MM.1S (cell line): ENCODE results near the gene MGA.

Source experiments
- DNase-seq: peaks from one replicate; pipeline ENCODE4 v3.0.0-alpha.2; 2015
- H2AFZ ChIP-seq: fragments of 300-600 bp; sonication (generic); 2 replicates; pipeline ENCODE4 v1.6.0; 2016; ENCODE audit warnings: antibody characterized with exemption, low read length
- H3F3A ChIP-seq: fragments of 300-600 bp; sonication (generic); 2 replicates; pipeline ENCODE4 v1.6.1; 2016; ENCODE audit warnings: mild to moderate bottlenecking, antibody characterized with exemption, low read length, moderate library complexity, mixed read lengths; ENCODE audit not compliant: insufficient read depth
- H3K27ac ChIP-seq: fragments of 300-600 bp; sonication (generic); 2 replicates; pipeline ENCODE4 v1.5.1; 2016; ENCODE audit warnings: mild to moderate bottlenecking, low read length
- H3K27me3 ChIP-seq: fragments of 300-600 bp; sonication (generic); replicated peaks from 2 replicates; pipeline ENCODE4 v1.6.0; 2016; ENCODE audit warnings: low read length; ENCODE audit not compliant: insufficient read depth
- H3K36me3 ChIP-seq: fragments of 300-600 bp; sonication (generic); replicated peaks from 2 replicates; pipeline ENCODE4 v1.6.1; 2016; ENCODE audit warnings: mild to moderate bottlenecking, low read length, mixed read lengths; ENCODE audit not compliant: insufficient read depth
- H3K4me1 ChIP-seq: fragments of 300-600 bp; sonication (generic); 2 replicates; pipeline ENCODE4 v1.6.1; 2016; ENCODE audit warnings: low read length, mixed read lengths
- H3K4me2 ChIP-seq: fragments of 300-600 bp; sonication (generic); 2 replicates; pipeline ENCODE4 v1.6.0; 2016; ENCODE audit warnings: low read depth, low read length
- H3K4me3 ChIP-seq: fragments of 300-600 bp; sonication (generic); 2 replicates; pipeline ENCODE4 v1.5.1; 2016; ENCODE audit warnings: low read length, mixed read lengths
- H3K79me2 ChIP-seq: fragments of 300-600 bp; sonication (generic); 2 replicates; pipeline ENCODE4 v1.6.1; 2016; ENCODE audit warnings: mixed run types, low read length, mixed read lengths
- H3K9ac ChIP-seq: fragments of 300-600 bp; sonication (generic); 2 replicates; pipeline ENCODE4 v1.6.1; 2016; ENCODE audit warnings: low read length, mixed read lengths
- H3K9me2 ChIP-seq: fragments of 300-600 bp; sonication (generic); replicated peaks from 2 replicates; pipeline ENCODE4 v1.6.1; 2016; ENCODE audit warnings: mild to moderate bottlenecking, low read length, mixed read lengths; ENCODE audit not compliant: insufficient read depth
- H3K9me3 ChIP-seq: fragments of 300-600 bp; sonication (generic); replicated peaks from 2 replicates; pipeline ENCODE4 v1.6.1; 2016; ENCODE audit warnings: mild to moderate bottlenecking, low read length, mixed read lengths; ENCODE audit not compliant: insufficient read depth
- H4K20me1 ChIP-seq: fragments of 300-600 bp; sonication (generic); 2 replicates; pipeline ENCODE4 v1.6.1; 2016; ENCODE audit warnings: mild to moderate bottlenecking, low read length, moderate library complexity, mixed read lengths; ENCODE audit not compliant: insufficient read depth
- CTCF ChIP-seq: fragments of 300-600 bp; sonication (generic); IDR thresholded peaks from 2 replicates; pipeline ENCODE4 v1.5.1; 2016; ENCODE audit warnings: antibody characterized with exemption, low read length, mixed read lengths
- EZH2 ChIP-seq: fragments of 300-600 bp; sonication (generic); optimal IDR thresholded peaks from 2 replicates; pipeline ENCODE3; 2017; ENCODE audit warnings: low read depth, mild to moderate bottlenecking, antibody characterized with exemption, low read length, mixed read lengths
- EZH2phosphoT487 ChIP-seq: fragments of 300-600 bp; sonication (generic); IDR thresholded peaks from 2 replicates; pipeline ENCODE4 v1.6.1; 2018; ENCODE audit warnings: antibody characterized with exemption, low read length

The MGA gene

GRCh38 chr15:41812820-41813375, 152.7 kb downstream of the MGA start:
- Histone ChIP-seq H3K4me2 (no peak overlapping the region), H3K9me3 (no peaks in the 10 kb centered on the region), H3K27me3 (no peaks in the 10 kb centered on the region), H3K27ac (no peak overlapping the region), H3K9ac (no peak overlapping the region), H3F3A (no peaks in the 10 kb centered on the region), H2AFZ (no peak overlapping the region), H4K20me1 (no peaks in the 10 kb centered on the region), H3K36me3 (no peaks in the 10 kb centered on the region), H3K79me2 (no peaks in the 10 kb centered on the region), H3K4me3 (no peak overlapping the region), H3K4me1 (no peaks in the 10 kb centered on the region), H3K9me2 (no peaks in the 10 kb centered on the region)
- TF ChIP-seq CTCF, result no peak
- no peak for TF ChIP-seq EZH2phosphoT487
- TF ChIP-seq EZH2, result no peak
- no peak for DNase-seq

GRCh38 chr15:41813426-41813825, 153.2 kb downstream of the MGA start:
- no peak for TF ChIP-seq EZH2phosphoT487
- no peak for TF ChIP-seq CTCF
- TF ChIP-seq EZH2, result no peak
- Histone ChIP-seq H3K9me3 (no peaks in the 10 kb centered on the region), H3K27me3 (no peaks in the 10 kb centered on the region), H4K20me1 (no peaks in the 10 kb centered on the region), H3F3A (no peaks in the 10 kb centered on the region), H3K27ac (no peak overlapping the region), H3K36me3 (no peaks in the 10 kb centered on the region), H2AFZ (no peak overlapping the region), H3K9ac (no peak overlapping the region), H3K9me2 (no peaks in the 10 kb centered on the region), H3K4me1 (no peaks in the 10 kb centered on the region), H3K4me2 (no peak overlapping the region), H3K4me3 (no peak overlapping the region), H3K79me2 (no peaks in the 10 kb centered on the region)
- no peak for DNase-seq

GRCh38 chr15:41814534-41814933, 154.3 kb downstream of the MGA start:
- no peak for DNase-seq
- no peaks in the 10 kb centered on the region for H3K9me2 ChIP-seq
- no peak overlapping the region for H3K4me3 ChIP-seq
- no peaks in the 10 kb centered on the region for H3K36me3 ChIP-seq
- no peaks in the 10 kb centered on the region for H3K79me2 ChIP-seq
- no peaks in the 10 kb centered on the region for H3F3A ChIP-seq
- TF ChIP-seq CTCF (no peak), EZH2phosphoT487 (no peak), EZH2 (no peak)
- H3K9ac ChIP-seq, result no peak overlapping the region
- H3K27ac ChIP-seq, result no peak overlapping the region
- H3K9me3 ChIP-seq, result no peaks in the 10 kb centered on the region
- H2AFZ ChIP-seq, result no peak overlapping the region
- H3K4me1 ChIP-seq, result no peaks in the 10 kb centered on the region
- H3K4me2 ChIP-seq, result no peak overlapping the region
- no peaks in the 10 kb centered on the region for H3K27me3 ChIP-seq
- H4K20me1 ChIP-seq, result no peaks in the 10 kb centered on the region
